Activated T-cell treated with anti-CD3 and anti-CD28 coated beads, Interleukin-2, amount 50 U/mL, for 1 hour (primary cell): ENCODE measurements around the gene CDH13.
A peak's percentile ranks its signal among the peaks of the same experiment; 100 is the strongest.

Experiments
- DNase-seq: peaks from one replicate; pipeline ENCODE4 v3.0.0-alpha.2; 2020

CDH13 gene

GRCh38 chr16:83797013-83797412 is 1170.2 kb downstream of the CDH13 start:
- DNase-seq: no peak

- no peak for DNase-seq
Observed at GRCh38 chr16:83799336-83799735, 1172.6 kb downstream of the CDH13 start.

DNA sequence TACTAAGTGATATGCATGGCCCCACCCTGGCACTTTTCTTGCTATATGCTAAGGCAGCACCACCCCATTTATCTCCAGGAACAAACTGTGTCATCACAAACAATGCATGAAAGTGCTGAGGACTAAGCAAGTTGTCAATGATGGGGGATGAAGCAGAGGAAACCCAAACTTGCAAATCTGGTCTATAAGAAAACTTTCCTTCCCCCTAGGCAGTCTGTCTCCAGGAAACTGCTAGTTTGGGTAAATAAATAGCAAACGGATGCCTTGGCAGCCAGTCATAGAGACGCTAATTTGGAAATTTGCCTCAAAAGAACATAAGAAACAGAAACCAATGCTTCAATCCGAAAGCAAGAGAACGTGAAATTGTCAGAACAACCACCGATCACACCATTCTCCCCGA is 1175.4 kb downstream of the CDH13 start:
- DNase-seq: no peak

- DNase-seq: no peak
Observed at GRCh38 chr16:83802554-83803205, 1175.9 kb downstream of the CDH13 start.

DNA sequence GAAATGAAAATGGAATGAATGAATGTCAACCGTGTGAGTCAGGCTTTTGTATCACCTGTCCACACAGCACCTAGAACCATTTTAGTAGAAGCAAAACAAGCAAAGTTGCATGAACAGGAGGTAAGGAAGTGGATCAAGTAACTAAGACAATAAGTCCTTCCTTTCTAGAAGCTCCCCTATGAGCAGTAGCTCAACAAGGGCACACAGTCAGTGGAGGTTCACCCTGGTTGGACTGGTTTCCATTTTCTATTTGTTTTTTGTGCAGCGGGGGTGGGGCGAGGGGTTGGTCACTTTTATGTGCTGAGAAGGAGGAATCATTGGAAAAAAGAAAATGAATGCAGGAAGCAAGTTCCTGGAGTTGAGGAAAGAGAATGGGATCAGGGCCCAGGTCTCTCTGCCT is 1177.0 kb downstream of the CDH13 start:
- no peak for DNase-seq

- DNase-seq: no peak
Observed at GRCh38 chr16:83804366-83804765, 1177.6 kb downstream of the CDH13 start.

DNA sequence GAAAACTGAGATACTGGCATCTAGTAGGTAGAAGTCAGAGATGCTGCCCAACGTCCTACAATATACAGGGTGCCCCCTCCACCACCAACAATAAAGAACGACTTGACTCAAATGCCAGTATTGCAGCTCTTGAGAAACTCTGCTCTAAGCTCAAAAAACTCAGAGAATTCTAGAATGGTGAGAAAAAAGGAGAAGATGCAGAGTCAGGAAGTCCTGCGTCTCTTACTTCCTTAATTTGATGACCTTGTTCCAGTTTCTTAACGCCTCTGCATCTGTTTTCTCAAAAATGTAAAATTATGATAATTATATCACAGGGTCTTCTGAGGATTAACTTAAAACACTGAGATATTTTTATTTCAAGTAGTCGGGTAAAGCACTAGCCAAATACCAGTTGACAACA is 1179.3 kb downstream of the CDH13 start:
- DNase-seq: no peak

DNA sequence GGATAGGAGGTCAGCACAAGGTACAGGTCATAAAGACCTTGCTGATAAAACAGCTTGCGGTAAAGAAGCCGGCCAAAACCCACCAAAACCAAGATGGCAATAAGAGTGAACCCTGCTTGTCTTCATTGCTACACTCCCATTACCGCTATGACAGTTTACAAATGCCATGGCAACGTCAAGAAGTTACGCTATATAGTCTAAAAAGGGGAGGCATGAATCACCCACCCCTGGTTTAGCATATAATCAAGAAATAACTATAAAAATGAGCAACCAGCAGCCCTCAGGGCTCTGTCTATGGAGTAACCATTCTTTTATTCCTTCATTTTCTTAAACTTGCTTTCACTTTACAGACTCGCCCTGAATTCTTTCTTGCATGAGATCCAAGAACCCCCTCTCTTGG is 1180.0 kb downstream of the CDH13 start:
- DNase-seq: no peak

DNA sequence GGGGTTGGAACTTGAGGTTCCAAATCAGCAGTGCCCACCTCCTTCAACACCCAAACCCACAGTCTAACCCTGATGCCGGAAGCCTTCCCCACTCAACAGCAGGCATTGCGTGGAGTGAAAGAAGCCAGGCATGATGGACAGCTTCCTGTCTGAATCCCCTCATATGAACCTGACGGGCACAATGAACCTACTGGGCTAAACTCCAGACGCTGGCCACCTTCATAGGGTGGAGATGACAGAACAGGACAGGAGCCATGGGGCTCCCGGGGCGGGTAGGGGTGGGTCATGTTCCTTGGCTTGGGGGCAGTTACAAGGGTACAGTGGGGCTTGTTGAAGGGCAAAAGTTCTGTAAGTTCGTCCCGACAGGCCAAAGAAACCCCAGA is 1180.5 kb downstream of the CDH13 start:
- DNase-seq: no peak

GRCh38 chr16:83807710-83808572 is 1181.2 kb downstream of the CDH13 start, which contains the start of gene HSBP1:
HSBP1 (plus strand) TSS chr16:83807978; CDS start chr16:83808077, 99 bp downstream.
- DNase-seq: peak; percentile 91

DNA sequence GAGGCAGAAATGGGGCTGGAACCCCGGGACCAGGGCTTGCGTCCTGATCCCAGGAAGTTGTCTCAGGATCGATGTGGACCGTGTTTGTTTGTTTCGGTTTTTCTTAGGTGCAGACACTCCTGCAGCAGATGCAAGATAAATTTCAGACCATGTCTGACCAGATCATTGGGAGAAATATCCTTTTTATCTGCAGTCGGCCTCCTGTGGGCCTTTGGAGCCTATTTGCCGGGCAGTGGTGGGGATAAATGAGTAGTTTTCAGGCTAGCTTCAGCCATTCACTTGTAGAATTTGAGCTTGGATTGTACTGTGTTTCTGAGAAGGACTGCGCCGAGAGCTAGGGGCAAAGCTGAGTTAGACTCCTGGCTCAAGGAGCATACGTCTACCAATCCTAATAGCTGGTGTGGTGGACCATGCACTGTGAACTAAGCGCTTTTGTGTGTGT is 1181.8 kb downstream of the CDH13 start:
- DNase-seq: no peak

- DNase-seq: no peak
Observed at GRCh38 chr16:83809092-83809491, 1182.3 kb downstream of the CDH13 start.

DNA sequence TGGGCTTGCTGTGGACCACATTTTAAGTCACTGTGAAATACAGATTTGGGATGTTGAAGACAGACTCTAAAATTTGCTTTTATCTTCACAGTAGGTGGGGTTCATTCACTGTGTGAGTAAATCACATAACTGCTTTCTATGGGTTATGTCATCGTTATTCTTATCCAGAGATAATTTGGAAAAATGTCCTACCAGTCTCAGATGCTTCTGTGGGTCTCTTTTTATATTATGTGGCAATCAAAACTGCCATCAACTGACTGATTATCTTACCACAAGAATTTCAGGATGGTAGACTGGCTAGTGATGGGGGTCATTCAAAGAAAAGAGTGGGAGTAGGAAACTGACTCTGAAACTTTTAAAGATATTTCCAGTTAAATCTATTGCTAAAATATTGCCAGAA is 1184.1 kb downstream of the CDH13 start:
- DNase-seq: no peak

GRCh38 chr16:83813823-83814658 is 1187.3 kb downstream of the CDH13 start:
- DNase-seq: no peak

- no peak for DNase-seq
Observed at GRCh38 chr16:83814659-83814985, 1187.9 kb downstream of the CDH13 start.

GRCh38 chr16:83817022-83817421 is 1190.3 kb downstream of the CDH13 start:
- no peak for DNase-seq

DNA sequence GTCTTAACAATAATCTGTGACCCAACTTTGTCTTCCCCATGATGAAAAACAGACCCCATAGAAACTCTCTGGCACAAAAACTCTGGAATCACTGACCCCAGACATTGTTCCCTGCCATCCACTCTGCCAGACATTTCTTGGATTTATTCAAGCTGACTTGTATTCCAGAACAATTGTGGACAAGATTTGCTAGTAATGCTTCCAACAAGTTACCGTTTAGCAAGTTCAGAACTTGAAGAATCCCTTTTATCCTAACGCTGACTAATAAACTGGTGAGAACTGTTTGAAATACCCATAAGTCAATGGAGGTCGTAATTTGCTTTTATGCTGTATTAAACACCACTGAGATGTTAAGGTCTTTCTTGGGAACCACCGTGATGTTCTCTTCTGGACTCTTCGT is 1191.5 kb downstream of the CDH13 start:
- DNase-seq: no peak

DNA sequence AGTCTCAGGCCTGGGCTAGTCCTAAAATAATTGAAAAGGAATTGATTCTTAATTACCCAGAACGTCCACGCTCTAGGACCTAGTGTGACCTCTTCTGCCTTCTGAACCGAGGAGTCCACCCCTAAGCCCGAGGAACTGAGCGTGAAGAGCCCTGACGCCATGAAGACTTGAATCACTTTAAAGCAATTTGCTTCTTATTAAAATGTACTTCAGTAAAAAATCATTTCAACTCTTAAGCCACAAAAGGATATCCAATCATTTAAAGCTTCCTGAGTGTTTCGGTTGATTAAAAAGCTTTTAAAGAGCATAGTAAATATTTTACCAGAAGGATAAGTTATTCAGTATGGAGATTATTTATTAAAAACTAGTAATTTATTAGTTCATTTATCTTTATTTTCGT is 1192.6 kb downstream of the CDH13 start:
- no peak for DNase-seq

GRCh38 chr16:83826146-83826913 is 1199.6 kb downstream of the CDH13 start:
- peak; percentile 83 for DNase-seq

DNA sequence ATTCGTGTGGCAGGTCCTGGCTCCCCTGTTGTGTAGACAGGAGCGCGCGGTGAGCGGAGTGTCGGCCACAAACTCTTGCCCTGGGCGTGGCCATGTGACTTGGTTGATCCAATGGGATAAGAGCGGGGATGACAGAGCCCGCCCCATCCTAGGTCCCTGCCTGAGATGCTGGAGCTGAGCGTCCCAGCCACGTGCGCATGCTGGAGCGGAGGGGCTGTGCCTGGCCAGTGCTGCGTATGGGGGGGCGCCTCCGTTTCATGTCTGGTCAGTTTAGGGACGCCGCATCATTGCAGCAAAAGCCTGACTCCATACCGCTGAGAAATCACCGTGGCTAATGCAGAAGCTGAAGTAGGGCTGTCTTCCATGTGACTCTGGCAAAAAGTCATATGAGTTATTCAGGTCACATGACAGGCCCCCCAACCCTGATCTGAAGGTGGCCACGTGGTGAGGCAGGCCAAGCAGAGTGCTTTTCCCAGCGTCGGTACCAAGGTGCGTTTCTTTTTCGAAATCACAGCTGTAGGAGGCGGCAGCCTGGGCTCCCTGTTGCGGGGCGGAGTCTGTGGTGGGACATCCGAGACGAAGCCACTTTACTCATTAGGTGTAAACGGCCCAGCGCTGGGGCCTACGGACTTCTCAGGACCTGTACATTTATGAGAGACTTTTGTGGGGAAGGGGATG is 1203.5 kb downstream of the CDH13 start:
- DNase-seq: no peak

- DNase-seq: no peak
Observed at GRCh38 chr16:83830769-83831455, 1204.1 kb downstream of the CDH13 start.
